SK-N-SH (cell line): ENCODE results near the gene CPNE1. TPM values are rescaled to one million over a fixed set of nuclear protein-coding genes. Genes with fewer than 3 reads are reported as not detected.

Source experiments
- CTCF ChIA-PET: fragments of 300-600, 350-600 bp; formaldehyde crosslinking; extraction: SDS; loops from one replicate; lab custom pipeline; 2021; lab: Yijun Ruan, JAX
- POLR2A ChIA-PET: fragments of 350-600 bp; sonication (Branson Sonifier 250); formaldehyde crosslinking; extraction: SDS; loops from one replicate; lab custom pipeline; 2020; ENCODE audit warnings: antibody characterized with exemption, inconsistent platforms; lab: Yijun Ruan, JAX
- DNase-seq: peaks from one replicate; pipeline ENCODE4 v3.0.0; 2012
- H2AFZ ChIP-seq: fragments of 200-600 bp; sonication (generic); 2 replicates; pipeline ENCODE4 v1.8.1; 2016; ENCODE audit warnings: antibody characterized with exemption, mild to moderate bottlenecking, low read depth
- H3F3A ChIP-seq: fragments of 200-600 bp; sonication (generic); replicated peaks from 2 replicates; pipeline ENCODE3; 2016; ENCODE audit warnings: antibody characterized with exemption, mild to moderate bottlenecking; ENCODE audit not compliant: insufficient read depth
- H3K27ac ChIP-seq, 2 experiments: fragments of 200-500 bp in 1 of 2; fragments of 200-600 bp in 1 of 2; sonication (Bioruptor generic) in 1 of 2; sonication (generic), shearing (Covaris generic) in 1 of 2; 2 replicates each; pipeline versions ENCODE4 v1.5.1 to v1.6.1; 2014 to 2016; ENCODE audit warnings: low read depth in 2 of 2, inconsistent platforms in 1 of 2, low read length in 1 of 2, mild to moderate bottlenecking in 1 of 2, mixed read lengths in 1 of 2
- H3K27me3 ChIP-seq: fragments of 200-600 bp; sonication (generic), shearing (Covaris generic); 2 replicates; pipeline ENCODE4 v1.6.1; 2016; ENCODE audit warnings: mixed run types; ENCODE audit not compliant: insufficient read depth
- H3K36me3 ChIP-seq, 2 experiments: fragments of 200-500 bp in 1 of 2; fragments of 200-600 bp in 1 of 2; sonication (Bioruptor generic) in 1 of 2; sonication (generic) in 1 of 2; replicated peaks in 1 of 2; 2 replicates each; pipeline versions ENCODE3 to v1.5.1; 2014 to 2016; ENCODE audit warnings: low read length in 1 of 2, mild to moderate bottlenecking in 1 of 2; ENCODE audit not compliant: insufficient read depth in 2 of 2, control insufficient read depth in 1 of 2
- H3K4me1 ChIP-seq, 2 experiments: fragments of 200-500 bp in 1 of 2; fragments of 200-600 bp in 1 of 2; sonication (Bioruptor generic) in 1 of 2; sonication (generic), shearing (Covaris generic) in 1 of 2; 2 replicates each; pipeline versions ENCODE4 v1.5.1 to v1.6.1; 2014 to 2016; ENCODE audit warnings: low read depth in 1 of 2, low read length in 1 of 2, mixed run types in 1 of 2; ENCODE audit not compliant: insufficient read depth in 2 of 2, control insufficient read depth in 1 of 2
- H3K4me2 ChIP-seq: fragments of 200-600 bp; sonication (generic), shearing (Covaris generic); 2 replicates; pipeline ENCODE4 v1.6.1; 2017; ENCODE audit warnings: mixed run types
- H3K4me3 ChIP-seq, 2 experiments: fragments of 200-500 bp in 1 of 2; fragments of 200-600 bp in 1 of 2; sonication (Bioruptor generic) in 1 of 2; sonication (generic), shearing (Covaris generic) in 1 of 2; 2 replicates each; pipeline versions ENCODE4 v1.5.1 to v1.8.1; 2014 to 2016; ENCODE audit warnings: low read depth in 2 of 2, inconsistent platforms in 1 of 2, low read length in 1 of 2, mild to moderate bottlenecking in 1 of 2, mixed read lengths in 1 of 2, moderate library complexity in 1 of 2
- H3K79me2 ChIP-seq: fragments of 200-600 bp; sonication (generic); 2 replicates; pipeline ENCODE4 v1.8.1; 2017; ENCODE audit warnings: mild to moderate bottlenecking; ENCODE audit not compliant: insufficient read depth
- H3K9ac ChIP-seq: fragments of 200-600 bp; sonication (generic); 2 replicates; pipeline ENCODE4 v1.6.1; 2017; ENCODE audit warnings: mixed run types
- H3K9me2 ChIP-seq: fragments of 200-600 bp; sonication (generic); 2 replicates; pipeline ENCODE4 v1.6.1; 2017; ENCODE audit warnings: mixed run types
- H3K9me3 ChIP-seq: fragments of 200-600 bp; sonication (generic); 2 replicates; pipeline ENCODE4 v1.6.1; 2017; ENCODE audit warnings: mixed run types, mild to moderate bottlenecking, moderate library complexity
- H4K20me1 ChIP-seq: fragments of 200-600 bp; sonication (generic); 2 replicates; pipeline ENCODE4 v1.6.1; 2017; ENCODE audit warnings: mild to moderate bottlenecking, mixed run types; ENCODE audit not compliant: insufficient read depth
- EP300 ChIP-seq, 2 experiments: IDR thresholded peaks; 2 replicates each; pipeline versions ENCODE4 v1.4.0 to v1.6.1; 2012; ENCODE audit warnings: borderline replicate concordance in 1 of 2, low read depth in 1 of 2, low read length in 1 of 2
- FOXJ3 ChIP-seq: sonication (generic); formaldehyde crosslinking; IDR thresholded peaks from 2 replicates; pipeline ENCODE4 v1.5.1; 2020; ENCODE audit warnings: mild to moderate bottlenecking, missing genetic modification reagents
- GABPA ChIP-seq: IDR thresholded peaks from 2 replicates; pipeline ENCODE4 v1.4.0; 2012; ENCODE audit warnings: low read depth, mild to moderate bottlenecking
- GATA2 ChIP-seq: sonication (generic); formaldehyde crosslinking; IDR thresholded peaks from 2 replicates; pipeline ENCODE4 v1.5.0; 2020; ENCODE audit warnings: mild to moderate bottlenecking, missing genetic modification reagents
- MXI1 ChIP-seq: IDR thresholded peaks from 2 replicates; pipeline ENCODE4 v1.6.1; 2012; ENCODE audit warnings: mild to moderate bottlenecking, low read depth, low read length, improper control_type of control experiment
- NFIC ChIP-seq: IDR thresholded peaks from 2 replicates; pipeline ENCODE4 v1.4.0; 2012; ENCODE audit warnings: borderline replicate concordance
- NRF1 ChIP-seq: IDR thresholded peaks from 2 replicates; pipeline ENCODE4 v1.6.1; 2012; ENCODE audit warnings: low read depth, mild to moderate bottlenecking, low read length
- POLR2AphosphoS5 ChIP-seq: IDR thresholded peaks from 2 replicates; pipeline ENCODE4 v1.6.1; 2012; ENCODE audit warnings: low read depth, low read length
- SIN3A ChIP-seq: IDR thresholded peaks from 2 replicates; pipeline ENCODE4 v1.6.1; 2012; ENCODE audit warnings: low read depth, mild to moderate bottlenecking, low read length, moderate library complexity, borderline replicate concordance
- TAF1 ChIP-seq: IDR thresholded peaks from 2 replicates; pipeline ENCODE4 v1.6.1; 2012; ENCODE audit warnings: low read depth, mild to moderate bottlenecking, low read length, moderate library complexity, borderline replicate concordance
- TCF12 ChIP-seq: IDR thresholded peaks from 2 replicates; pipeline ENCODE4 v1.4.0; 2012
- WGBS: methylation state at CpG from one replicate; pipeline ENCODE4 v1.1.6; 2017; ENCODE audit warnings: low lambda C conversion rate; 5-methylcytosine and 5-hydroxymethylcytosine counted together
- polyA plus RNA-seq, 3 experiments: library from polyadenylated mRNA; depleted of rRNA; stranded (reverse); fragments of >200 nt; gene quantifications; 2 replicates each; pipeline ENCODE4 v1.2.3, GENCODE V29; 2012
- TF ChIP-seq, protein P1 (sequence below): IDR thresholded peaks from 2 replicates; pipeline ENCODE4 v1.4.0; 2012; ENCODE audit warnings: low read depth
- TF ChIP-seq, protein P2 (sequence below): fragments of 150-350 bp; IDR thresholded peaks from 2 replicates; pipeline ENCODE4 v1.6.1; 2017; ENCODE audit warnings: antibody characterized with exemption, low read length, low read depth, borderline replicate concordance
- TF ChIP-seq, protein P3 (sequence below): IDR thresholded peaks from 2 replicates; pipeline ENCODE4 v1.6.1; 2012; ENCODE audit warnings: mild to moderate bottlenecking, low read depth, low read length, moderate library complexity
- TF ChIP-seq, protein P4 (sequence below): fragments of 150-350 bp; IDR thresholded peaks from 2 replicates; pipeline ENCODE4 v1.6.1; 2016; ENCODE audit warnings: mild to moderate bottlenecking, low read depth, low read length

The CPNE1 gene
- polyA plus RNA-seq, 1 of the 3 experiments (the other 2 are of a cell fraction), result 279 TPM

DNA sequence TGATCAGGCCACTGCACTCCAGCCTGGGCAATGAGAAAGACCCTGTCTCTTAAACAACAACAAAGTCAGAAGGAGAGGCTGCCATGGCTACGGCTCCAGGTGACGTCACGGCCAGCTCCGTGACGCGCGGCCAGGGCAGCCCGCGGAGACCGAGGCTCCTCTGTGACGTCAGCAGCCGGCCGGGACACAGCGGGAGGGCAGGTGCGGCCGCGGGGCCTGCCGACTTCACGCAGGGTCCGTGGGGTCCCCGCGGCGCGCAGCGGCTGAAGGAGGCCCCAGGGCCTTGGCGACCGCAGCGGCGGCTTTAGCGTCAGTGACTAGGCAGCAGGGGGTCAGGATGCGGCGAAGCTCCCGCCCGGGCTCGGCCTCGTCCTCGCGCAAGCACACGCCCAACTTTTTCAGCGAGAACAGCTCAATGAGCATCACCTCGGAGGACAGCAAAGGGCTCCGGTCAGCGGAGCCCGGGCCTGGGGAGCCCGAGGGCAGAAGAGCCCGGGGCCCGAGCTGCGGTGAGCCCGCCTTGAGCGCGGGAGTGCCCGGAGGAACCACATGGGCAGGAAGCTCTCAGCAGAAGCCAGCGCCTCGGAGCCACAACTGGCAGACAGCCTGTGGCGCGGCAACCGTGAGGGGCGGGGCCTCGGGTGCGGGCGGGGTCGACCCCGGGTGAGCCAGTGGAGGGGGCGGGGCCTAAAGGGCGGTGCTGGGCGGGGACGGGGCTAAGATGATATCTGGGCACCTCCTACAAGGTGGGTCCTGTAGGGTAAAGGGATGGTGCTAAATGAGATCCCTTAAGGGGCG lies 48.8 kb downstream of the CPNE1 start, which contains the start of gene SPAG4:
Gene SPAG4, plus strand, starts transcription at position 163 of the 798 bp plus-strand sequence. Its CDS starts 175 bp downstream, at position 338.
- 2% methylated on average over 24 of the region's 68 CpGs for WGBS
- no peaks in the 10 kb centered on the region for H3K27me3 ChIP-seq
- H3K36me3 ChIP-seq, result no peaks in the 10 kb centered on the region
- peak within 1 kb of the TSS; percentile 50 to 83 for H3K4me3 ChIP-seq
- H3K4me1 ChIP-seq, result peaks cover 8 to 11% of the 10 kb centered on the region in 2 experiments; a peak in 1 of 4 replicates
- peak within 1 kb of the TSS; percentile 81 to 91 for H3K27ac ChIP-seq
- DNase-seq, result peak; percentile 100
- H3K4me2 ChIP-seq, result peak within 1 kb of the TSS; percentile 86
- H3K9ac ChIP-seq, result peak within 1 kb of the TSS; percentile 80
- H3K9me3 ChIP-seq, result no peaks in the 10 kb centered on the region
- peaks cover 32% of the 10 kb centered on the region for H3F3A ChIP-seq
- TF ChIP-seq, protein P1, sequence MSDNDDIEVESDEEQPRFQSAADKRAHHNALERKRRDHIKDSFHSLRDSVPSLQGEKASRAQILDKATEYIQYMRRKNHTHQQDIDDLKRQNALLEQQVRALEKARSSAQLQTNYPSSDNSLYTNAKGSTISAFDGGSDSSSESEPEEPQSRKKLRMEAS, result peak; percentile 97
- TF ChIP-seq NFIC (peak; percentile 42; the same call in 1 of the 2 replicates), TCF12 (peak; percentile 25; the same call in 1 of the 2 replicates), TAF1 (peak; percentile 70), GATA2 (CRISPR knock-in tag) (0 out of 2 replicates have a peak, but pooled peaks have one; percentile 38), EP300 (IDR thresholded peaks at IDR 0.05; ENCODE audit: borderline replicate concordance in 1 of 2, low read depth in 1 of 2, low read length in 1 of 2) (no peak), POLR2AphosphoS5 (peak; percentile 84; the same call in 1 of the 2 replicates), SIN3A (no peak), GABPA (0 out of 2 replicates have a peak, but pooled peaks have one; percentile 27), NRF1 (0 out of 2 replicates have a peak, but pooled peaks have one; percentile 16), MXI1 (peak; percentile 85), FOXJ3 (CRISPR knock-in tag) (0 out of 2 replicates have a peak, but pooled peaks have one; percentile 26)
- TF ChIP-seq, protein P2, sequence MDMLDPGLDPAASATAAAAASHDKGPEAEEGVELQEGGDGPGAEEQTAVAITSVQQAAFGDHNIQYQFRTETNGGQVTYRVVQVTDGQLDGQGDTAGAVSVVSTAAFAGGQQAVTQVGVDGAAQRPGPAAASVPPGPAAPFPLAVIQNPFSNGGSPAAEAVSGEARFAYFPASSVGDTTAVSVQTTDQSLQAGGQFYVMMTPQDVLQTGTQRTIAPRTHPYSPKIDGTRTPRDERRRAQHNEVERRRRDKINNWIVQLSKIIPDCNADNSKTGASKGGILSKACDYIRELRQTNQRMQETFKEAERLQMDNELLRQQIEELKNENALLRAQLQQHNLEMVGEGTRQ, result no peak
- TF ChIP-seq, protein P3, sequence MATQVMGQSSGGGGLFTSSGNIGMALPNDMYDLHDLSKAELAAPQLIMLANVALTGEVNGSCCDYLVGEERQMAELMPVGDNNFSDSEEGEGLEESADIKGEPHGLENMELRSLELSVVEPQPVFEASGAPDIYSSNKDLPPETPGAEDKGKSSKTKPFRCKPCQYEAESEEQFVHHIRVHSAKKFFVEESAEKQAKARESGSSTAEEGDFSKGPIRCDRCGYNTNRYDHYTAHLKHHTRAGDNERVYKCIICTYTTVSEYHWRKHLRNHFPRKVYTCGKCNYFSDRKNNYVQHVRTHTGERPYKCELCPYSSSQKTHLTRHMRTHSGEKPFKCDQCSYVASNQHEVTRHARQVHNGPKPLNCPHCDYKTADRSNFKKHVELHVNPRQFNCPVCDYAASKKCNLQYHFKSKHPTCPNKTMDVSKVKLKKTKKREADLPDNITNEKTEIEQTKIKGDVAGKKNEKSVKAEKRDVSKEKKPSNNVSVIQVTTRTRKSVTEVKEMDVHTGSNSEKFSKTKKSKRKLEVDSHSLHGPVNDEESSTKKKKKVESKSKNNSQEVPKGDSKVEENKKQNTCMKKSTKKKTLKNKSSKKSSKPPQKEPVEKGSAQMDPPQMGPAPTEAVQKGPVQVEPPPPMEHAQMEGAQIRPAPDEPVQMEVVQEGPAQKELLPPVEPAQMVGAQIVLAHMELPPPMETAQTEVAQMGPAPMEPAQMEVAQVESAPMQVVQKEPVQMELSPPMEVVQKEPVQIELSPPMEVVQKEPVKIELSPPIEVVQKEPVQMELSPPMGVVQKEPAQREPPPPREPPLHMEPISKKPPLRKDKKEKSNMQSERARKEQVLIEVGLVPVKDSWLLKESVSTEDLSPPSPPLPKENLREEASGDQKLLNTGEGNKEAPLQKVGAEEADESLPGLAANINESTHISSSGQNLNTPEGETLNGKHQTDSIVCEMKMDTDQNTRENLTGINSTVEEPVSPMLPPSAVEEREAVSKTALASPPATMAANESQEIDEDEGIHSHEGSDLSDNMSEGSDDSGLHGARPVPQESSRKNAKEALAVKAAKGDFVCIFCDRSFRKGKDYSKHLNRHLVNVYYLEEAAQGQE, result peak; percentile 57; the same call in 1 of the 2 replicates
- TF ChIP-seq, protein P4, sequence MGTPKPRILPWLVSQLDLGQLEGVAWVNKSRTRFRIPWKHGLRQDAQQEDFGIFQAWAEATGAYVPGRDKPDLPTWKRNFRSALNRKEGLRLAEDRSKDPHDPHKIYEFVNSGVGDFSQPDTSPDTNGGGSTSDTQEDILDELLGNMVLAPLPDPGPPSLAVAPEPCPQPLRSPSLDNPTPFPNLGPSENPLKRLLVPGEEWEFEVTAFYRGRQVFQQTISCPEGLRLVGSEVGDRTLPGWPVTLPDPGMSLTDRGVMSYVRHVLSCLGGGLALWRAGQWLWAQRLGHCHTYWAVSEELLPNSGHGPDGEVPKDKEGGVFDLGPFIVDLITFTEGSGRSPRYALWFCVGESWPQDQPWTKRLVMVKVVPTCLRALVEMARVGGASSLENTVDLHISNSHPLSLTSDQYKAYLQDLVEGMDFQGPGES, result no peak
- H4K20me1 ChIP-seq, result no peaks in the 10 kb centered on the region
- peak within 1 kb of the TSS; percentile 78 for H2AFZ ChIP-seq
- ChIA-PET CTCF (interaction anchor here (0.8 to 1.0 kb wide), 3 partner anchors 10 to 161 kb away, joined by 3 read pairs; no protein-coding TSS in a partner anchor), POLR2A (interaction anchor here (0.6 to 6.5 kb wide), 11 partner anchors 11 to 158 kb away, joined by 3 to 33 read pairs (median 3); partner anchors contain the start of genes CPNE1, ERGIC3, NFS1 and PHF20)
- H3K79me2 ChIP-seq, result peaks cover 14% of the 10 kb centered on the region
- no peaks in the 10 kb centered on the region for H3K9me2 ChIP-seq
